WTC11 (cell line): ENCODE measurements around the gene VEPH1. TPM values are rescaled to one million over a fixed set of nuclear protein-coding genes. Genes with fewer than 3 reads are reported as not detected.

Experiments used
- ATAC-seq: fragments of 200-7000 bp; cut with Tn5 transposase; 2 replicates; pipeline ENCODE4 v1.10.0; 2021; ENCODE audit warnings: mild to moderate bottlenecking, moderate library complexity
- CTCF ChIA-PET: fragments of 300-600 bp; sonication (Branson Sonifier 250); formaldehyde crosslinking; loops from one replicate; lab custom pipeline; 2021; ENCODE audit warnings: antibody characterized with exemption; lab: Charles Lee
- POLR2A ChIA-PET: fragments of 350-600 bp; sonication (Branson Sonifier 250); formaldehyde crosslinking; loops from one replicate; lab custom pipeline; 2021; ENCODE audit warnings: antibody characterized with exemption; lab: Charles Lee
- DNase-seq: peaks from one replicate; pipeline ENCODE4 v3.0.0; 2021; ENCODE audit warnings: low spot score
- H3K27ac Mint-ChIP-seq: 2 replicates; pipeline ENCODE4 v1.8.0; 2021; ENCODE audit warnings: mixed read lengths
- H3K27me3 Mint-ChIP-seq: 2 replicates; pipeline ENCODE4 v1.8.0; 2021; ENCODE audit warnings: low read depth, mild to moderate bottlenecking, moderate library complexity, mixed read lengths
- H3K36me3 Mint-ChIP-seq: 2 replicates; pipeline ENCODE4 v1.8.0; 2021; ENCODE audit warnings: mixed read lengths
- H3K4me1 Mint-ChIP-seq: 2 replicates; pipeline ENCODE4 v1.8.0; 2022; ENCODE audit warnings: mixed read lengths
- H3K4me3 Mint-ChIP-seq: 2 replicates; pipeline ENCODE4 v1.8.0; 2021; ENCODE audit warnings: mild to moderate bottlenecking, moderate library complexity, mixed read lengths
- H3K9me3 Mint-ChIP-seq: 2 replicates; pipeline ENCODE4 v1.8.0; 2021; ENCODE audit warnings: mixed read lengths
- ATF3 ChIP-seq: sonication (generic); formaldehyde crosslinking; conservative IDR thresholded peaks from 2 replicates; pipeline ENCODE4 v1.8.1; 2022; ENCODE audit warnings: mild to moderate bottlenecking, missing genetic modification reagents
- CREB1 ChIP-seq: sonication (generic); formaldehyde crosslinking; IDR thresholded peaks from 2 replicates; pipeline ENCODE4 v1.8.0; 2023; ENCODE audit warnings: mild to moderate bottlenecking, missing genetic modification reagents
- E2F5 ChIP-seq: sonication (generic); formaldehyde crosslinking; IDR thresholded peaks from 2 replicates; pipeline ENCODE4 v1.8.1; 2022; ENCODE audit warnings: mild to moderate bottlenecking, moderate library complexity, missing genetic modification reagents
- ESRRA ChIP-seq: sonication (generic); formaldehyde crosslinking; IDR thresholded peaks from 2 replicates; pipeline ENCODE4 v1.8.1; 2022; ENCODE audit warnings: mild to moderate bottlenecking, missing genetic modification reagents, borderline replicate concordance
- FOXJ3 ChIP-seq: sonication (generic); formaldehyde crosslinking; IDR thresholded peaks from 2 replicates; pipeline ENCODE4 v1.9.0; 2021; ENCODE audit warnings: missing genetic modification reagents, mild to moderate bottlenecking, borderline replicate concordance
- FOXP1 ChIP-seq: sonication (generic); formaldehyde crosslinking; IDR thresholded peaks from 2 replicates; pipeline ENCODE4 v1.8.0; 2022; ENCODE audit warnings: missing genetic modification reagents, mild to moderate bottlenecking, moderate library complexity, borderline replicate concordance
- FOXP4 ChIP-seq: sonication (generic); formaldehyde crosslinking; IDR thresholded peaks from 2 replicates; pipeline ENCODE4 v1.8.0; 2022; ENCODE audit warnings: mild to moderate bottlenecking, missing genetic modification reagents
- HMGA2 ChIP-seq: fragments of 250-450 bp; sonication (Bioruptor Pico); IDR thresholded peaks from 2 replicates; pipeline ENCODE4 v1.4.0; 2021; ENCODE audit warnings: mild to moderate bottlenecking, moderate library complexity
- MYBL2 ChIP-seq: sonication (generic); formaldehyde crosslinking; IDR thresholded peaks from 2 replicates; pipeline ENCODE4 v1.8.1; 2023; ENCODE audit warnings: mild to moderate bottlenecking, moderate library complexity, missing genetic modification reagents
- SMAD4 ChIP-seq: sonication (generic); formaldehyde crosslinking; IDR thresholded peaks from 2 replicates; pipeline ENCODE4 v1.8.0; 2022; ENCODE audit warnings: mild to moderate bottlenecking, missing genetic modification reagents
- STAT6 ChIP-seq: sonication (generic); formaldehyde crosslinking; conservative IDR thresholded peaks from 2 replicates; pipeline ENCODE4 v1.8.1; 2023; ENCODE audit warnings: mild to moderate bottlenecking, low read depth, missing genetic modification reagents, moderate library complexity
- USF1 ChIP-seq: sonication (generic); formaldehyde crosslinking; IDR thresholded peaks from 2 replicates; pipeline ENCODE4 v1.8.0; 2022; ENCODE audit warnings: mild to moderate bottlenecking, missing genetic modification reagents
- ZNF416 ChIP-seq: fragments of 250-450 bp; sonication (Bioruptor Pico); IDR thresholded peaks from 2 replicates; pipeline ENCODE4 v1.9.0; 2021; ENCODE audit warnings: mild to moderate bottlenecking, inconsistent platforms
- ZNF423 ChIP-seq: fragments of 250-450 bp; sonication (Bioruptor Pico); IDR thresholded peaks from 2 replicates; pipeline ENCODE4 v2.1.2; 2022; ENCODE audit warnings: mild to moderate bottlenecking, moderate library complexity
- total RNA-seq: library from RNA; stranded (reverse); gene quantifications from 3 replicates; pipeline ENCODE4 v1.2.3, GENCODE V29; 2021
- TF ChIP-seq, protein P1 (sequence below): fragments of 250-450 bp; sonication (Bioruptor Pico); IDR thresholded peaks from 2 replicates; pipeline ENCODE4 v1.9.0; 2021; ENCODE audit warnings: mild to moderate bottlenecking
- TF ChIP-seq, protein P2 (sequence below): sonication (generic); formaldehyde crosslinking; IDR thresholded peaks from 2 replicates; pipeline ENCODE4 v1.8.1; 2022; ENCODE audit warnings: mild to moderate bottlenecking, missing genetic modification reagents, moderate library complexity, borderline replicate concordance
- TF ChIP-seq, protein P3 (sequence below): sonication (generic); formaldehyde crosslinking; IDR thresholded peaks from 2 replicates; pipeline ENCODE4 v1.8.1; 2022; ENCODE audit warnings: low read depth, mild to moderate bottlenecking, moderate library complexity, missing genetic modification reagents, borderline replicate concordance

The VEPH1 gene
- total RNA-seq, 1 experiment from 2014 or later: 10.8 TPM

GRCh38 chr3:157376603-157377300, 126.5 kb downstream of the VEPH1 start:
- no peak for DNase-seq
- ChIA-PET POLR2A (no interaction called here), CTCF (no interaction called here)
- H3K4me1 Mint-ChIP-seq: peaks cover 7% of the 10 kb centered on the region
- no peak overlapping the region for H3K4me3 Mint-ChIP-seq
- no peak for ATAC-seq
- no peaks in the 10 kb centered on the region for H3K27me3 Mint-ChIP-seq
- TF ChIP-seq ZNF423 (CRISPR knock-in tag): no peak
- no peak for TF ChIP-seq E2F5
- no peak for TF ChIP-seq FOXP4
- TF ChIP-seq SMAD4 (CRISPR knock-in tag): no peak
- TF ChIP-seq ZNF416 (CRISPR knock-in tag): no peak
- TF ChIP-seq FOXP1 (CRISPR knock-in tag): no peak
- no peak for TF ChIP-seq MYBL2 (CRISPR knock-in tag)
- TF ChIP-seq, protein P1, sequence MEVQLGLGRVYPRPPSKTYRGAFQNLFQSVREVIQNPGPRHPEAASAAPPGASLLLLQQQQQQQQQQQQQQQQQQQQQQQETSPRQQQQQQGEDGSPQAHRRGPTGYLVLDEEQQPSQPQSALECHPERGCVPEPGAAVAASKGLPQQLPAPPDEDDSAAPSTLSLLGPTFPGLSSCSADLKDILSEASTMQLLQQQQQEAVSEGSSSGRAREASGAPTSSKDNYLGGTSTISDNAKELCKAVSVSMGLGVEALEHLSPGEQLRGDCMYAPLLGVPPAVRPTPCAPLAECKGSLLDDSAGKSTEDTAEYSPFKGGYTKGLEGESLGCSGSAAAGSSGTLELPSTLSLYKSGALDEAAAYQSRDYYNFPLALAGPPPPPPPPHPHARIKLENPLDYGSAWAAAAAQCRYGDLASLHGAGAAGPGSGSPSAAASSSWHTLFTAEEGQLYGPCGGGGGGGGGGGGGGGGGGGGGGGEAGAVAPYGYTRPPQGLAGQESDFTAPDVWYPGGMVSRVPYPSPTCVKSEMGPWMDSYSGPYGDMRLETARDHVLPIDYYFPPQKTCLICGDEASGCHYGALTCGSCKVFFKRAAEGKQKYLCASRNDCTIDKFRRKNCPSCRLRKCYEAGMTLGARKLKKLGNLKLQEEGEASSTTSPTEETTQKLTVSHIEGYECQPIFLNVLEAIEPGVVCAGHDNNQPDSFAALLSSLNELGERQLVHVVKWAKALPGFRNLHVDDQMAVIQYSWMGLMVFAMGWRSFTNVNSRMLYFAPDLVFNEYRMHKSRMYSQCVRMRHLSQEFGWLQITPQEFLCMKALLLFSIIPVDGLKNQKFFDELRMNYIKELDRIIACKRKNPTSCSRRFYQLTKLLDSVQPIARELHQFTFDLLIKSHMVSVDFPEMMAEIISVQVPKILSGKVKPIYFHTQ: no peak
- TF ChIP-seq HMGA2 (CRISPR knock-in tag): no peak
- no peak for TF ChIP-seq ATF3 (CRISPR knock-in tag)
- TF ChIP-seq CREB1 (CRISPR knock-in tag): no peak
- no peak for TF ChIP-seq USF1 (CRISPR knock-in tag)
- TF ChIP-seq, protein P2, sequence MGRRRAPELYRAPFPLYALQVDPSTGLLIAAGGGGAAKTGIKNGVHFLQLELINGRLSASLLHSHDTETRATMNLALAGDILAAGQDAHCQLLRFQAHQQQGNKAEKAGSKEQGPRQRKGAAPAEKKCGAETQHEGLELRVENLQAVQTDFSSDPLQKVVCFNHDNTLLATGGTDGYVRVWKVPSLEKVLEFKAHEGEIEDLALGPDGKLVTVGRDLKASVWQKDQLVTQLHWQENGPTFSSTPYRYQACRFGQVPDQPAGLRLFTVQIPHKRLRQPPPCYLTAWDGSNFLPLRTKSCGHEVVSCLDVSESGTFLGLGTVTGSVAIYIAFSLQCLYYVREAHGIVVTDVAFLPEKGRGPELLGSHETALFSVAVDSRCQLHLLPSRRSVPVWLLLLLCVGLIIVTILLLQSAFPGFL: no peak
- TF ChIP-seq STAT6: no peak
- no peak for TF ChIP-seq FOXJ3
- TF ChIP-seq, protein P3, sequence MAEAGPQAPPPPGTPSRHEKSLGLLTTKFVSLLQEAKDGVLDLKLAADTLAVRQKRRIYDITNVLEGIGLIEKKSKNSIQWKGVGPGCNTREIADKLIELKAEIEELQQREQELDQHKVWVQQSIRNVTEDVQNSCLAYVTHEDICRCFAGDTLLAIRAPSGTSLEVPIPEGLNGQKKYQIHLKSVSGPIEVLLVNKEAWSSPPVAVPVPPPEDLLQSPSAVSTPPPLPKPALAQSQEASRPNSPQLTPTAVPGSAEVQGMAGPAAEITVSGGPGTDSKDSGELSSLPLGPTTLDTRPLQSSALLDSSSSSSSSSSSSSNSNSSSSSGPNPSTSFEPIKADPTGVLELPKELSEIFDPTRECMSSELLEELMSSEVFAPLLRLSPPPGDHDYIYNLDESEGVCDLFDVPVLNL: no peak
- TF ChIP-seq ESRRA (CRISPR knock-in tag): no peak
- no peak overlapping the region for H3K27ac Mint-ChIP-seq
- no peaks in the 10 kb centered on the region for H3K9me3 Mint-ChIP-seq
- H3K36me3 Mint-ChIP-seq: no peaks in the 10 kb centered on the region
